ENCODE results near the gene HOXB6.
A peak's percentile ranks its signal among the peaks of the same experiment; 100 is the strongest.

The HOXB6 gene

GRCh38 chr17:48565925-48566710, 38.7 kb downstream of the HOXB6 start:
- Mint-ChIP-seq H3K27ac (no peak overlapping the region), H3K4me1 (no peaks in the 10 kb centered on the region), H3K27me3 (peaks cover 9% of the 10 kb centered on the region), H3K9me3 (no peaks in the 10 kb centered on the region), H3K36me3 (no peaks in the 10 kb centered on the region), H3K4me3 (no peak overlapping the region)
- ATAC-seq, result no peak

- no peak overlapping the region for H3K4me3 Mint-ChIP-seq
- H3K4me1 Mint-ChIP-seq, result no peaks in the 10 kb centered on the region
- peaks cover 15% of the 10 kb centered on the region for H3K27me3 Mint-ChIP-seq
- no peaks in the 10 kb centered on the region for H3K36me3 Mint-ChIP-seq
- H3K9me3 Mint-ChIP-seq, result no peaks in the 10 kb centered on the region
- no peak for ATAC-seq
- no peak overlapping the region for H3K27ac Mint-ChIP-seq
Measured at GRCh38 chr17:48565022-48565554, 39.7 kb downstream of the HOXB6 start.

DNA sequence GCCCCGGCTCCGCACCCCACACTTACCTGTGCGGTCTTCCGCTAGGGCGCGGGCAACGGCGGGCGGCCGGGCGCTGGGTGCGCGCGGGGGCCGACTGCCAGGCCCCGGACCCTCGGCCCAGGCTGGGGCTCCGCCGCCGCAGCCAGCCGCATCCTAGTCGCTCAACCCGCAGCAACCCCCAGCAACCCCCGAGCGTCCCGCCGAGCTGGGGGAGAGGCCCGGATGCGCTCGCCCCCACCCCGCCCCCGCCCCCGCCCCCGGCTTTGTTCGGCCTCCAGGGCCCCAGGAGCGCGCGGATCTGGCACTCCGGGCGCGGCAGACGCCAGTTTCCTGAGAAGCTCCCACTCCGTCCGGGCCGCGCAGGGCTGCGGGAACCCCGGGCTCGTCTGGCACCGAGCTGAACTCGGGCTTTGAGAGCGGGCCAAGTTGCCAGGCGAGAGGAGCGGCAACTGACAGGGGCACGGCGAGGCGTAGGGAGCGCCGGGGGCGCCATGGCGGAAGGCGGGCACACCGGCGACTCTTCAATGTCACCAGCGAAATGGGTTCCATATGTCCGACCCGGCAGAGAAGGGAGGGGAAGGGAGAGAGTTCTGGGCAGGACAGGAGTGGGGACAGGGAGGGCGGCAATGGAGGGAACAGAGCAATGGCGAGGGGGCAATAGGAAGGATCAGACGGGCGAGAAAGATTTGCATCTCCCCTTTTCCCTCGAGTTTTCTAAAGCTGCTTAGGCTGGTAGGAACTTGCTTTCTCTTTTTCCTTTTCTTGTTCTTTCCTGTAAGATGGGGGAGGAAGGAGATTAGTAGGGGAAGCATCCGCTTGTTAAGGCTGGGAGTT, 40.4 kb downstream of the HOXB6 start:
- H3K4me3 Mint-ChIP-seq, result no peak overlapping the region
- peaks cover 22% of the 10 kb centered on the region for H3K27me3 Mint-ChIP-seq
- H3K27ac Mint-ChIP-seq, result no peak overlapping the region
- ATAC-seq, result peak; percentile 51
- H3K9me3 Mint-ChIP-seq, result no peaks in the 10 kb centered on the region
- H3K4me1 Mint-ChIP-seq, result no peaks in the 10 kb centered on the region
- no peaks in the 10 kb centered on the region for H3K36me3 Mint-ChIP-seq

DNA sequence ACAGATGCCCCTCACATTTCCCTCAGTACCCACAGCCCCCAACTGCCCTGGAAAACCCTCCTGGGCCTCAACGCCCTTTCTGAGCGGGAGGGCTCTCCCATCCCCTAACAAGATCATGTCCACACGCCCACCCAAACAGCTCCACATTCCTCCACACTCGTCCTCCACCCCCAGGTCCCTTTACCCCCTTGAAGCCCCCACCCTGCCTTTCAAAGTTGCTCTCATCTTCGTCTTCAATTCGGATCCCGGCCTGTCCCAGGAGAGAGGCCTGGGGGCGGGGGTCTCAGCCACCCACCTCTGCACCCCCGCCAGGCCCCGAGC, 41.0 kb downstream of the HOXB6 start:
- peaks cover 28% of the 10 kb centered on the region for H3K27me3 Mint-ChIP-seq
- H3K4me1 Mint-ChIP-seq, result no peaks in the 10 kb centered on the region
- H3K4me3 Mint-ChIP-seq, result no peak overlapping the region

GRCh38 chr17:48563385-48563838, 41.4 kb downstream of the HOXB6 start:
- H3K36me3 Mint-ChIP-seq, result no peaks in the 10 kb centered on the region
- H3K27ac Mint-ChIP-seq, result no peak overlapping the region
- H3K9me3 Mint-ChIP-seq, result no peaks in the 10 kb centered on the region
- H3K27me3 Mint-ChIP-seq, result peaks cover 32% of the 10 kb centered on the region
- H3K4me3 Mint-ChIP-seq, result no peak overlapping the region
- ATAC-seq, result no peak
- H3K4me1 Mint-ChIP-seq, result no peaks in the 10 kb centered on the region

More for the DNA sequence above, 41.0 kb downstream of the HOXB6 start:
- Mint-ChIP-seq H3K9me3 (no peaks in the 10 kb centered on the region), H3K27ac (no peak overlapping the region), H3K36me3 (no peaks in the 10 kb centered on the region)
- no peak for ATAC-seq

DNA sequence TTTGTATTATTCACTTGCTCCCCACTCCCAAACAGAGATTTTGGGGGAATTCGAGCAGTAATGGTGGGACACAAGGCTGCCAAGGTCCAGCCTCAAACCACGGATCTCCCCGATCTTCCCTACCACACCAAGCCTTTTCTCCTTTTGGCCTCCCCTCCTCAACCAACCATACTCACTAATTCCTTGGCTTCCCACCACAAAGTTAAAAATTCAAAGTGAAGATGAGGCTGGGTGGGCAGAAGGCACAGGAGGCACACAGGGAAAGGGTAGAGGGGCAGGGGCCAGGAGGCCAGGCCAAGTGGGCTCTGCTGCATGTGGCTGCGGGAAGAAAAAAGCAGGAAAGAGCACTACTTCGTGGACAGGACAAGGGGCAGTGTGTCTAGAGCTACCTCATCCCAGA, 41.9 kb downstream of the HOXB6 start:
- no peak for ATAC-seq
- Mint-ChIP-seq H3K27ac (no peak overlapping the region), H3K4me1 (no peaks in the 10 kb centered on the region), H3K36me3 (no peaks in the 10 kb centered on the region), H3K27me3 (peaks cover 37% of the 10 kb centered on the region), H3K9me3 (no peaks in the 10 kb centered on the region), H3K4me3 (no peak overlapping the region)

DNA sequence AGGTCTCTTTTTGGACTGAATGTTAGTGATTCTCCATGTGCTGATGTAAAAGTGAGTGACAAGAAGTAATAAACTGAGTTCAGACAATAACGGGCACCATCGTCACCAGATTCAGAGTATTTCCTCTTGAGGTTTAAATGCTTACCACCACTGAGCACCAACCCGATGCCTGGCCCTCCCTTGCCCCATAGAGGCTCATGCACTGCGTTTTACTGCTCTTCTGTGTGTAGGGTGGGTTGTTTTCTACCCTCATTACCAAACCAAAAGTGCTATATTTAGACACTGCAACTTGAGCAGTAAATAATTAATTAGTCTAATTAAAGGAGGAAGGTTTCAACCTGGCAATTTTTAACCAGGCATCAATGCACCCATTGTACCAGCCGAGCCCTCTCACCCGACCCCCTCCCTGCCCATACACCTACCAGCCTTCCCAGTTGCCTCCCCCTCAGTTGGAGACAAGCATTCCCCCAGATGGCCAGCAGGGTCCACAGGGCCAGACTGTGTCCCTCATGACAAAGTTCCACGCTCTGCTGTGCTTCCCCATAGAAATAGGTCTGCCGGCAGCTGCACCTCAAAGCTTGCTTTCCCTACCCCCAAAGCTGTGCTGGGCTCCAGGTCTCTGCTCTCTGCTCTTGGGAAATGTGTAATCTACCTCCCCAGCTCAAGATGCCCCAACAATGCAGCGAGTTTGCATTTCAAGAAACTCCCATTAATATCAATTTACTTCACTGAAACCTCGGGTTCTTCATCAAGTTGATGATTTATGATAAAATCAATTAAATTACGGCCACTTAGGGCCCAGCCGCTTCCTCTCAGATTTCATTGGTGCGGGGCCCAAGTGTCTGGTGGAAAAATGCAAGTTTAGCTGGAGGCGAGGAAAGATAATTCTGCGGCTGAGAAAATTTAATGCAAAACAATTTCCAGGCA, 42.6 kb downstream of the HOXB6 start:
- H3K27ac Mint-ChIP-seq, result no peak overlapping the region
- H3K27me3 Mint-ChIP-seq, result peaks cover 40% of the 10 kb centered on the region
- no peaks in the 10 kb centered on the region for H3K36me3 Mint-ChIP-seq
- ATAC-seq, result no peak
- H3K4me1 Mint-ChIP-seq, result no peaks in the 10 kb centered on the region
- no peaks in the 10 kb centered on the region for H3K9me3 Mint-ChIP-seq
- no peak overlapping the region for H3K4me3 Mint-ChIP-seq

DNA sequence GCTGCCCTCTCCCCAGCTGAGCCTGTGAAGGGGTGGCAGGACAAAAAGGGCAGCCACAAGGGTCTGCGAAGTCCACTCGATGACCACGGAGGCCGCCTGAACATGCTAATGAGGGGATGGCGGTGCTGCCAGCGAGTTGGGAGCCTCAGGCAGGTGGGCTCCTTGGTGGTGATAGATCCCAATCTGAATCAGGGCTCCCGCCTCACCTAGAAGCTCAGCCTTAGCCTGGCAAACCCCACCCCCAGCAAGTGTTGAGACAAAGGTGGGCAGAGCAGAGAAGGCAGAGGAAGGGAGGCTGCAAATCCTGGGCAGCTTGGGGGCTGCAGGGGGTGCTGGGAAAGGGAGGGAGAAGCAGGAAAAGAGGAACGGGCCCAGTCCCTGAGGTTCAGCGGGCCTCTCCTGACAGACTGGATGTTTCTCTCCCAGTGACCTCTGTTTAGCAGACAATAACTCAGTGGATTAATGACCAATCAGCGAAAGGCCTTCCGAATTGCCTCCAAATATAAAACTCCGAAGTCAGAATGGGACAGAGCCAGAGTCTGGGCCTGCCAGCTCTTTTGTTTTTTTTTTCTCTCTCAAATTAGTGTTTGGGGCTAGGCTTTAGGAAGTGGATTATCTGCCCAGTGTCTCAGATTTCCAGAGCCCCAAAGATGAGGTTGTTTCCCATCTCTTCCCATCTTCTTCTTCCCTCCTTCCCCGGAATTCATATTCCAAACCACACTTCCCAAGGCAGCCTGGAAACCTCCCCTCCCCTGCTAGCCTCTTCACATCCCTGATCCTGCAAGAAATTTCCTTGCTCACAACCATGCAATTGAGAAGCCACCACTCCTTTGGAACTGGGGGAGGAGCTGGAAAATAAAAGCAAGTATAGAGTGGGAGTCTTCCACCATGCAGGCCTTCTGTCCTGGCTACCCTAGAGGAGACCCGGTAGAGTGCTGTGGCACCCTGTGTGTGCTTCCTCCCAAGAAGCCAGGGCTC, 44.7 kb downstream of the HOXB6 start:
- ATAC-seq, result no peak
- Mint-ChIP-seq H3K27ac (no peak overlapping the region), H3K9me3 (no peaks in the 10 kb centered on the region), H3K4me1 (peaks cover 3% of the 10 kb centered on the region), H3K27me3 (peaks cover 60% of the 10 kb centered on the region), H3K36me3 (no peaks in the 10 kb centered on the region), H3K4me3 (no peak overlapping the region)

DNA sequence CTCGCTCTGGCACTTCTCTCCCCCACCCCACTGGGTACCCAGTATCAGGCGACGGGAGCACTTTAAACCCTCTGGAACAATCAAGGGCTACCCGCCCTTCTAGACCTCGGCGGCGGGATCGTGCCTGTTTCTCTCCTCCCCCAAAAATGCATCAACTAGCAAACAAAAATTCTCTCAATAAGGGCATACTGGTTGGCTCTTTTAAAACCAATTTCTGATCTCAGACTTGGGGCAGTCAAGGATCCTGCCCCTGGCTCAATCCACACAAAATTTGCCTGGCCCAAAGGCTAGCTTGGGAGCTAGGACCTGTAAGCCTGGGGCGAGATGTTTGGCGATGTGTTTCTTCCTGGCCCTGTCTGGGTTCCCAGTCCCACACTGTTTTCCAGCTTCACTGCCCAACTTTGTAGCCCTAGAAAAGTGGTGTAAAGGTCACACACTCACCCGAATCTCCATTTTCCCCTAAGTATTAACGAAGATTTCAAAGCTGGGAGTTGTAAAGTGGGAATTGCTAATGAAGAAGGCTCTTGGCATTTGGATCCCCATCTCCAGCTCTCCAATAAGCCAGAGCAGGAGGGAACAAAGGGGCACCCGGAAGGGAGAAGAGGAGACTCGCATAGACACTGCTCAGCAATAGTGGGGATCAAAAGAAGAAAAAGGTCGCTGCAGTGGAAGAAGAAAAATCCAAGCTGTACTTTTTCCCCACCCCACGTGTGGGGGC, 45.5 kb downstream of the HOXB6 start:
- Mint-ChIP-seq H3K27ac (no peak overlapping the region), H3K4me1 (peaks cover 7% of the 10 kb centered on the region)

DNA sequence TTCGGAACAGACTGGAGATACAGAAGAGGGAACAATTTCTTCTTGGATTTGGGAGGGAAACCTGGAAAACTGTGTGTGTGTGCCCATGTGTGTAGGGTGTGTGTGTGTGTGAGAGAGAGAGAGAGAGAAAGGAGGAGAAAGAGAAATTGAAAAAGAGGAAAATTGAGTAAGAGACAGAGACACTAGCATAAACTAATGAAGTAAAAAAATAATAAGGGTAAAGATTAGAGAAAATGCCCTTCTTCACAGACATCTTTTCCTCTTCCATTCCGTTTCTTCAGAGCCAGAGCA, 46.0 kb downstream of the HOXB6 start:
- no peaks in the 10 kb centered on the region for H3K36me3 Mint-ChIP-seq
- peaks cover 7% of the 10 kb centered on the region for H3K4me1 Mint-ChIP-seq
- H3K27ac Mint-ChIP-seq, result no peak overlapping the region
- no peaks in the 10 kb centered on the region for H3K9me3 Mint-ChIP-seq
- peaks cover 71% of the 10 kb centered on the region for H3K27me3 Mint-ChIP-seq
- H3K4me3 Mint-ChIP-seq, result no peak overlapping the region
- ATAC-seq, result no peak

More for the DNA sequence above, 45.5 kb downstream of the HOXB6 start:
- Mint-ChIP-seq H3K27me3 (peaks cover 69% of the 10 kb centered on the region), H3K4me3 (no peak overlapping the region), H3K9me3 (no peaks in the 10 kb centered on the region), H3K36me3 (no peaks in the 10 kb centered on the region)
- no peak for ATAC-seq

DNA sequence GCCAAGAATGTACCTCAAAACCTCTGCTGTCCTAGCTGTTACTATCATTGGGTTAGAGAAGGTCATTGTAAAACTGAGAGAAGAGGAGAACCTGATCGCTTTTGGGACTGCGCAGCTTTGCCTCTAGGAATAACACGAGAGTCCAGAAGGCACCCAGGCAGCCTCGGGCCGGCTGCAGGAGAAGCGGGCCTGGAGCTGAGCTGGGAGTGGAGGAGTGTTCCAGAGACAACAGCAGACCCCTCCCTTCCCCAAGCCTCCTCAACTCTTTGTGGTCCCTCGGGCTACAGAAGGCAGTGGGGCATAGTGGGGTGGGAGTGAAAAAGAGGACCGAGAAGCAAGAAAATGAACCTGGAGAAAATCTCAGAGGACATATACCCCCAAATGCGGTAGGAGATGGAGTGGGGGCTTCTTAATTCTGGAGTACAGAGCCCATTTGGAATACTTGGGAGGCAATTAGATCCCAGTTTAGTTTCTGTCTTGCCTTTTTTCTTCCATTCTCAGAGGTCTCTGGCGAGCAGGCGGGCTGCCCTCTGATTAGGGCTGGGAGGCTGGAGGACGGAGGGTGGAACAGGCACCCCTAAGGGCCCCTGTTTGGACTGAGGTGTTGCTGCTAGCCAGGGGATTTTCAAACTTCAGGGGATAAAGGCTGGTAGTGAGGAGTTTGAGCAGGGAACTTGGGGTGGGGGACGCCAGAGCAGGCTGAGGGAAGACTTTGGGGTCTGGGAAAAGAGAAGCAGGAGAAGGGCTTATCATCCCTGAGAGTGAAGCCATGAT, 46.5 kb downstream of the HOXB6 start:
- H3K4me1 Mint-ChIP-seq, result peaks cover 7% of the 10 kb centered on the region
- ATAC-seq, result no peak
- H3K4me3 Mint-ChIP-seq, result no peak overlapping the region
- H3K9me3 Mint-ChIP-seq, result no peaks in the 10 kb centered on the region
- no peak overlapping the region for H3K27ac Mint-ChIP-seq
- no peaks in the 10 kb centered on the region for H3K36me3 Mint-ChIP-seq
- H3K27me3 Mint-ChIP-seq, result peaks cover 71% of the 10 kb centered on the region

DNA sequence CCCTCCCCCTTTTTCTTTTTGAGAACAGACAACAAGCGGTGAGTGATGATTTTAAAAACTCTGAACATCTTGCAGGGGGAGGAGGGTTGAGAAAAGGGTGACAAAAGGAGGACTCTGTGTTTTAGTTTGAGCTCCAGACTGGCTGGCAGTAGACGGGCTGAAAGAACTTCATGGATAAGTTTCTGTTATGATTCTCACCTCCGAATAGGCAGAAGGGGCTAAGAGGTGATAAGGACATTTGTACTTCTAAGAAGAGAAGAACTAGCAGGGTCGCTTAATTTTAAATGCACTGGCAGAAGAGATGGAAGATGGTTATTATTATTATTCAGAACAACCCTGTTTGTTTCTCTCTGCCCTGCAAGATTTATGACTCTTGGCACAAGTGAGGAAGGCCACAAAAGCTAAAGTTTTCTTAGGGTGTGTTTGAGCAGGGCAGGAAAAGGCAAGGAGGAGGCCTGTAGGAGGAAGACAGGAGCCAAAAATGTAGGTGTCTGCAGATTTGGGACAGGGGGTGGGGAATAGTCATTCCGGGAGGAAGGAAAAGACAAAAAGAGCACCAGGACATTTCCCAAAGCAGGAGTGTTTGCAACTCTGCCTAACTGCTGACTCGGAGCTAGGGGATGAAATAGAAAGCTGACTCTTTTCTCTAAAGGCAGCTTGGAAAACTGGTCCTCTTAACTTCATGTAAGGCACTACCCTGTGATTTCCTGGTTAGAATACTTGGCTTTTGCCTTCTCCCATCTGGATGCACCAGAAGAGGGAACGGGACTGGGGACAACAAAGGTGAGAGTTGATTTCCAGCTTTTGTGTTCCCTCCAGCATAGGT, 48.0 kb downstream of the HOXB6 start:
- ATAC-seq, result no peak
- Mint-ChIP-seq H3K9me3 (no peaks in the 10 kb centered on the region), H3K27ac (no peak overlapping the region), H3K4me3 (no peak overlapping the region), H3K36me3 (no peaks in the 10 kb centered on the region), H3K27me3 (peaks cover 82% of the 10 kb centered on the region), H3K4me1 (peaks cover 7% of the 10 kb centered on the region)
